HUES6 (cell line): Measurements from ENCODE around the gene TMEM161B.
"Not testable (repeated sequence)": the region's sequence is repeated elsewhere in the genome, so short reads cannot be mapped to it uniquely, and the experiment has no call there.

Source experiments
- H3K27ac ChIP-seq: 2 replicates; pipeline ENCODE4 v1.7.0; 2013; ENCODE audit warnings: low read depth, mild to moderate bottlenecking, low read length, inconsistent platforms
- H3K27me3 ChIP-seq: 2 replicates; pipeline ENCODE4 v1.6.1; 2013; ENCODE audit warnings: low read length; ENCODE audit not compliant: control insufficient read depth, insufficient read depth
- H3K36me3 ChIP-seq: 2 replicates; pipeline ENCODE4 v1.6.1; 2013; ENCODE audit warnings: low read length; ENCODE audit not compliant: control insufficient read depth, insufficient read depth
- H3K4me1 ChIP-seq: 2 replicates; pipeline ENCODE4 v1.6.1; 2013; ENCODE audit warnings: low read length; ENCODE audit not compliant: control insufficient read depth, insufficient read depth
- H3K4me3 ChIP-seq: 2 replicates; pipeline ENCODE4 v1.5.1; 2013; ENCODE audit warnings: low read depth, low read length
- H3K9ac ChIP-seq: one replicate; pipeline ENCODE4 v1.6.1; 2013; ENCODE audit warnings: mild to moderate bottlenecking, low read length
- H3K9me3 ChIP-seq: 2 replicates; pipeline ENCODE4 v1.6.1; 2013; ENCODE audit warnings: low read depth, low read length; ENCODE audit not compliant: control insufficient read depth, insufficient read depth

The TMEM161B gene

DNA sequence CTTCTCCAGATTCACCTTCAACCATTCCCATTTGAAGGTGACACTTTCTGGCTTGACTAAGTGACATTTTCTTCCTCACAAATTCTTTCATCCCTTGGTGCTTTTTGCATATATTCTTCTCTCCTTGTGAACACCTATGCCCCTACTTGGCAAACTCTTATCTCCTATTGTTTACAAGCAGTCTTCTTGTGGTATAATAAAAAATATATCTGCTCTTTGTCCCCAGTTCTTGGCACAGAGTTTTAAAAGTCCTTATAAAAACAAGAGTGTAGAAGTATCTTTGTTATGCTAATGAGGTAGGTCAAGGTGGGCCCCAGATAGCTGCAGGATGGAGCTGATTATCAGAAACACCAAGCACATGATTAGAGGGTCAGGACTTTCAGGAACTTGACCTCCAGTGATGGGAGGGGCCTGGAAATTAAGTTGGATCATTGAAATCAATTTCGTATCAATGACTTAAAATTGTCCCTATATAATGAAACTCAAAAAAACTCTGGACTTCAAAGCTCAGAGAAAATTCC is 38.0 kb downstream of the TMEM161B start:
- Histone ChIP-seq H3K4me1 (peaks cover 20% of the 10 kb centered on the region), H3K4me3 (no peak overlapping the region)

DNA sequence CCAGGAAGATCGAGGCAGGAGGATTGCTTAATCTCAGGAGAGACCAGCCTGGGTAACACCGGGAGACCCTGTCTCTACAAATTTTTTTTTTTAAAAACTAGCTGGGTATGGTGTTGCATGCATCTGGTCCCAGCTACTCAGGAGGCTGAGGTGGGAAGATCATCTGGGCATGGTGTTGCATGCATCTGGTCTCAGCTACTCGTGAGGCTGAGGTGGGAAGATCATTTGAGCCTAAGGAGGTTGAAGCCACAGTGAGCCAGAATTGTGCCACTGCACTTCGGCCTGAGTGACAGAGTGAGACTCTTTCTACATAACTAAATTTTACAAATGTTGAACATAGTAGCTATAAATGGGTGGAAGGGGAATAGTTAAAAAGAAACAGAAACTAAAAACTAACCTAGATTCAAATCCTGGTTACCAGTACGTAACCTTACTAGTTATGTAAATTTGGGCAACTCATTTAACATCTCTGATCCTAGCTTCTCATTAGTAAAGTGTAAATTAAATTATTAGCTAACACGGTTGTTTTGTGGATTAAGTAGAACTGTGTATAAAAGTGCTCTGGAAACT is 41.7 kb downstream of the TMEM161B start:
- Histone ChIP-seq H3K27ac (no peak overlapping the region), H3K4me1 (peaks cover 15% of the 10 kb centered on the region), H3K27me3 (no peaks in the 10 kb centered on the region), H3K4me3 (no peak overlapping the region), H3K9ac (no peak overlapping the region), H3K9me3 (0 out of 2 replicates have a peak, but pooled peaks cover 2% of the 10 kb centered on the region), H3K36me3 (peaks cover 9% of the 10 kb centered on the region; the same call in 1 of the 2 replicates)

More for the DNA sequence above, 38.0 kb downstream of the TMEM161B start:
- Histone ChIP-seq H3K9me3 (0 out of 2 replicates have a peak, but pooled peaks cover 5% of the 10 kb centered on the region), H3K27ac (no peak overlapping the region), H3K27me3 (no peaks in the 10 kb centered on the region), H3K9ac (no peak overlapping the region), H3K36me3 (peaks cover 17% of the 10 kb centered on the region; the same call in 1 of the 2 replicates)

DNA sequence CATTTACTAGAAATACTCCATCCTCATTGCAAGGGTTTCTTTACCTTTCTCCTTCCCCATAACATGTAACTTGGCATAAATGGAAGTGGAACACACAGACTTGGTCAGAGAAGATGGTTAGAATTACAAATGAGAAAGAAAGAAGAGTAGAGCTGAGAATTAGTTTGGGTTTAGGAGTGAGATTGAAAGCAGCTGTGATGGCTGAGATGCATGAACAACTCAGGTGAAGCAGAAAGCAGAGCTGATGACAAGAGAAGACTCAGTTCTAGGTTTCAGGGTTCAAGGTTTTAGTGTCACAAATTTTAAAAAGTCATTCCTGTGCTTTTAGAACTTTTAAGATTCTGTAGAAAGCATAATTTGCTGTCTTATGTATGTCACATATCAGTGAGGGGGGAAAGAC is 54.0 kb downstream of the TMEM161B start:
- H3K27me3 ChIP-seq, result no peaks in the 10 kb centered on the region
- no peak overlapping the region for H3K4me3 ChIP-seq
- no peaks in the 10 kb centered on the region for H3K4me1 ChIP-seq
- no peak overlapping the region for H3K9ac ChIP-seq
- H3K36me3 ChIP-seq, result peaks cover 27% of the 10 kb centered on the region
- H3K27ac ChIP-seq, result no peak overlapping the region
- no peaks in the 10 kb centered on the region for H3K9me3 ChIP-seq

DNA sequence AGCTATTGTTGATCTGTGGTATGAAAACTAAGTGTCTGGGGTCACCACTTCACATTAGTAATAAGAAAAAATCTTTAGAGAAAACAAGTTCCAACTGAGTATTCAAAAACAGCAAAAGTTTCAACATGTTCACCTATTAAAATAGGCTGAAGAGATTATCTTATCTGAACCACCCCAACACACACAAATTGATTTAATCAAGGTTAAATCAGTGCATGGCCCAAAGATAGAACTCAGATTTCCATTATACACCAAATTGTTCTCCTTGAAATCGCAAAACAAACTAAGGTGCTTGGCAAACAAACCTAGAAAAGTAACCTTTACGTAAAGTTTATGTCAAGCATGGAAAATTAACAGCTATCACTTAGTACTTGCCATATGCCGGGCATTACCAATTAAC is 61.1 kb downstream of the TMEM161B start:
- Histone ChIP-seq H3K36me3 (peaks cover 8% of the 10 kb centered on the region), H3K9me3 (no peaks in the 10 kb centered on the region), H3K27ac (no peak overlapping the region), H3K4me1 (no peaks in the 10 kb centered on the region), H3K27me3 (no peaks in the 10 kb centered on the region), H3K9ac (no peak overlapping the region), H3K4me3 (no peak overlapping the region)

DNA sequence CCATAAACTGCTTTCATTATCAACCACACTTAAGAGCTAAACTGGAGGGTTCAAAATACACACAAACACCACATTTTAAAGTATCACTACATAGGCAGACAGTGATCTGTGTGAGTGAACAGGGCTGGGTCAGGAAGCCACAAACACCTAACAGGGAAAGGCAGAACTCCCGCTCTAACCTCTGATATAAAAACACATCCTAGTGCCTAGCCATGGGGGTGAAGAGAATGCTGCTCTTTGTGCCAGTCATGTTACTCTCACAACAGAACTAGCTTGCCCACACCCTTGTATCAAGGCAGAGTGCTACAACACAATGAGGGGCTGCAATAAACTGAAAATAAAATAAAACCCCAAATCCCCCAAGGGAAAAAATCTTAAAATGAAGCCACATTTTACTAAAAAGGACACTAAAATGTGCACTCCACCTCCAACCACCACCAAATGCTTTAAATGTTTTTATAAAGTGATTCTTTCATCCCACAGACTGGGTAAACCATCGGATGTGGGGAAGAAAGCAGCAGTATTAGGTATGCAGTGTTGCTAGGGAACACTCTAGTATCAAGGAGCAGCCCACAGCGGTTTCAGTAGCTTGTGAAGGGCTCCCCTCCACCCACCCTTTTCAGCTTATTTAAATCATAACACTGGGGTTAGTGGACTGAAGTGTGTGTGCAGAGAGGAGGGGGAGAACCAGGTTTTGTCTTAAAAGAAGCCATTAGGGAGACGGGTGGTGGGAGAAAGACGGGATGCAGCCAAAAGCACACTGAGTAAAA is 64.5 kb downstream of the TMEM161B start:
- Histone ChIP-seq H3K9me3 (no peaks in the 10 kb centered on the region), H3K27me3 (no peaks in the 10 kb centered on the region), H3K4me1 (no peaks in the 10 kb centered on the region), H3K9ac (no peak overlapping the region), H3K4me3 (no peak overlapping the region), H3K27ac (no peak overlapping the region), H3K36me3 (peaks cover 13% of the 10 kb centered on the region)

DNA sequence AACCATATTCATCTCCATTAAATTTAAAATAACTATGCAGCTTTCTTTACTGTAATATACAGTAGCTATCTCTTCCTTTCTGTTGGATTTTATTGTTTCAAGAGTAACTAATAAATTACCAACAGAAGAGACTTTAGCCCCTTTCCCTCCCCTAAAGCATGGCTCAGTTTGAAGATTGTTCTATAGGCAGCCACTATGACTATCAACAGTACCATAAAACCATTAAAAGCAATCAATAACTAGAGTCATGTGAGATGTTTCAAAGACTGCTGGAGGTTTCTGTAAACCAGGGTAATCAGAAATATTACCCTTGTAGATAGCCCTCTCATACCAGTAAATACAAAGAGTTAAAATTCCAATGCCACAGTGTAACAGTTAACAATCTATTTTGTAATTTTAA is 73.0 kb downstream of the TMEM161B start:
- H3K36me3 ChIP-seq, result peaks cover 19% of the 10 kb centered on the region
- H3K9ac ChIP-seq, result no peak overlapping the region
- no peaks in the 10 kb centered on the region for H3K27me3 ChIP-seq
- no peak overlapping the region for H3K27ac ChIP-seq
- H3K4me3 ChIP-seq, result no peak overlapping the region
- no peaks in the 10 kb centered on the region for H3K4me1 ChIP-seq
- H3K9me3 ChIP-seq, result no peaks in the 10 kb centered on the region

DNA sequence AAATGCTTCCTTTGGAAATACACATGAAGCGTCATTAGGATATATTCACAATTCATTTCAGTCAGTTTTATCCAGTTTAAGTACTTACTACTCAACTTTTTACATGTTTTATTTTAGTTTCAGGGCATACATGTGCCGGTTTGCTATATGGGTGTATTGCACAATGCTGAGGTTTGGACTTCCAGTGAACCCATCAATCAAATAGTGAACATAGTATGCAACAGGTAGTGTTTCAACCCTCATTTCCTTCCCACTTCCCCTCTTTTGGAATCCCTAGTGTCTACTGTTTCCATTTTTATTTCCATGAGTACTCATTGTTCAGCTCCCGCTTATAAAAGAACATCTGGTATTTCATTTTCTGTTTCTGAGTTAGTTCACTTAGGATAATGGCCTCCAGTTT is 74.7 kb downstream of the TMEM161B start:
- H3K4me3 ChIP-seq, result no peak overlapping the region
- H3K36me3 ChIP-seq, result peaks cover 16% of the 10 kb centered on the region
- no peaks in the 10 kb centered on the region for H3K27me3 ChIP-seq
- H3K4me1 ChIP-seq, result no peaks in the 10 kb centered on the region
- peaks cover 16% of the 10 kb centered on the region for H3K9me3 ChIP-seq
- no peak overlapping the region for H3K9ac ChIP-seq
- no peak overlapping the region for H3K27ac ChIP-seq

DNA sequence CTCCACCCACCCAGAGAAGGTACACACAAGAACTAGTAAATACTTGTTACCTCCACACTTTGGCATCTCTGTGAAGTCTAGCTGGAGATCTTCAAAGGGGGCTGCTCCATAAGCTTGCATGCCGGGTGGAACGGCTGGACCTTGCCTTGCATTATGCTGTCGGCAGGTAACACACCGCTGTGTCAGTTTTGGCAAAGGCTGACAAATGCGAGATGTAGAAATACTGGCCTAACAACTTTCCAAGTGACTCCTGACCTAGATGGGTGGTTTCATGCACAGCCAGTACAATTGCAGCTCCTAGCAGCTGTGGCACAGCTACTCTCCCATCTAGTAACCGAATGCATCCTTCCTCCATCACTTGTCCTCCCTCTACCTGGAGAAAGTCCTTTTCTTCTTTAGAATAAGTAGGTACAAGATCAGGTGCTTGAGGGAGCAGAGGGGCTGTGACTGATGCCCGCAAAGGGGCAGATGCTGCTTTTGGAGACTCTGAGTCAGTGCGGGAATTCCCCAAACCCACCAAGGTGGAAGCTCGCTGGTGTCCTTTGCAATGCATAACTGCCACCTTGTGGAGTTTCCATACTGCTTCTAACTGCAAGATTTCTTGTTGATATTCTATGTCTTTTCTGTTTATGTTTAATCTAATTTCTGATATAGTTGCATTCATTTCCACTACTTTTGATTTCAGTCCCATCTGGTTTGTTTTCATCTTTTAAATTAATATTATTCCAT is 78.4 kb downstream of the TMEM161B start:
- no peaks in the 10 kb centered on the region for H3K27me3 ChIP-seq
- no peaks in the 10 kb centered on the region for H3K4me1 ChIP-seq
- peaks cover 35% of the 10 kb centered on the region for H3K9me3 ChIP-seq
- peaks cover 7% of the 10 kb centered on the region; the same call in 1 of the 2 replicates for H3K36me3 ChIP-seq
- H3K4me3 ChIP-seq, result no peak overlapping the region
- no peak overlapping the region for H3K9ac ChIP-seq
- no peak overlapping the region for H3K27ac ChIP-seq

DNA sequence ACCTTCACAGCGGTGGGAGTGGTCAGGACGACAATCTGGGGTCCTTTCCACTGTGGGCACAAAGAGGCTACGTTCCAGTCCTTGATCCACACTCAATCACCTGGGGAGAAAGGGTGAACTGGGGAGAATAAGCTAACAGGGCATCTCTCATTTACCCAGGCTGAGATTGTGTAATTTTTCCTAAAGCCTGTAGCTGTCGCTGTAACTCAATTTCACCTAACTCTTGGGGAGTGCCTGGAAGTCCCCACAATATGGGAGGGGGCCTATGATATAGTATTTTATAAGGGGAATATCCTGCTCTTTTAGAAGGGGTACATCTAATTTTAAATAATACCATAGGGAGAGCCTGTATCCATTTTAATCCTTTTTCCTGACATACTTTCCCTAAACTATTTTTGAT is 79.2 kb downstream of the TMEM161B start:
- H3K36me3 ChIP-seq, H3K4me1 ChIP-seq, H3K9ac ChIP-seq, H3K4me3 ChIP-seq, H3K27me3 ChIP-seq, H3K27ac ChIP-seq: not testable (repeated sequence)
- peaks cover 35% of the 10 kb centered on the region for H3K9me3 ChIP-seq

DNA sequence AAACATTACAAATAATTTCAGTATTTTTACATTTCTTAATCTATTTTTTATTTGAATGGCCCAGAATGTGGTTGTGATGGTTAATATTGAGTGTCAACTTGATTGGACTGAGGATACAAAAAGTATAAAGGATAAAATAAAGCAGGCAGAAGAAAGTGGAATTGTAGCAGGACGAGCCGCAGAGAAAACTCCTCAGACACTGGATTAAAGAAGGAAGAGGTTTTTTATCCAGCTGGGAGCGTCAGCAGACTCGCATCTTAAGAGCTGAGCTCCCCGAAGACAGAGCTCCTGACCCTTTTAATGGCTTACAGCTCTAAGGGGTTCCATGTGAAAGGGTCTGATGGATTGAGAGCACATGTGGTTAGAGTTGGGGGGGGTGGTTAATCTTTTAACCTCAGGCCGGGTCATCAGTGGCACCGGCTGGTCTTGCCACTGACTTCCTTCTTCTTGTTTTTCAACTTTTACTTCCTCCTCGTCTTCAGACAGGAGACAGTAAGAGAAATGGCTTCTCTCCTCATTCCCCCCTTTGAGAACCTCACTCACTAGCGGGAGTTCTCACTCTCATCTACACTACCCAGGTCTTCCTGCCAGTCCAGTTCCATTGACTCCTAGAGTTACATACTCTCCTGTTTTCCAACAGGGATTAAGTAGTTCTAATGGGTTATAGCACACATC is 80.0 kb downstream of the TMEM161B start:
- Histone ChIP-seq H3K36me3 (peaks cover 7% of the 10 kb centered on the region; the same call in 1 of the 2 replicates), H3K9ac (no peak overlapping the region), H3K27me3 (no peaks in the 10 kb centered on the region), H3K9me3 (peaks cover 35% of the 10 kb centered on the region), H3K4me3 (no peak overlapping the region), H3K27ac (no peak overlapping the region), H3K4me1 (no peaks in the 10 kb centered on the region)
